SH-SY5Y (cell line): ENCODE results near the gene ATXN7.

ENCODE experiments used
- GATA2 ChIP-seq: IDR thresholded peaks from 2 replicates; pipeline ENCODE4 v1.6.1; 2011; ENCODE audit warnings: mild to moderate bottlenecking, low read depth, low read length
- GATA3 ChIP-seq: IDR thresholded peaks from 2 replicates; pipeline ENCODE4 v1.6.1; 2011; ENCODE audit warnings: low read depth, mild to moderate bottlenecking, low read length, moderate library complexity

Gene ATXN7

GRCh38 chr3:63980830-63981498, 117.3 kb downstream of the ATXN7 start:
- TF ChIP-seq GATA3 (no peak), GATA2 (no peak)

DNA sequence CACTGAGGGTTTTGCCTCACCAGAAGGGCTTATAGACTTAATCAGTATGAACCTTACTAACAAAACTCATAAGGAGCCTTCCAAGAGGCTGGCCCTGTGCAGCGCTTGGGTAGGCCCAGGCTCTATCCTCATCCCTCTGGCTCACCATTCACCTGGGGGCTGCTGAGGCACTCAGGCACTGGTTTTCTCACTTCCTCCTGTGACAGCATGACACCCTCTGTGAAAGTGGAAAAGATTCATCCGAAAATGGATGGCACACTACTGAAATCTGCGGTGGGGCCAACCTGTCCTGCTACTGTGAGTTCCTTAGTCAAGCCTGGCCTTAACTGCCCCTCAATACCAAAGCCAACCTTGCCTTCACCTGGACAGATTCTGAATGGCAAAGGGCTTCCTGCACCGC, 118.3 kb downstream of the ATXN7 start:
- TF ChIP-seq GATA2 = no peak
- no peak for TF ChIP-seq GATA3

GRCh38 chr3:63984391-63984790, 120.7 kb downstream of the ATXN7 start:
- TF ChIP-seq GATA2 = no peak
- no peak for TF ChIP-seq GATA3

- TF ChIP-seq GATA3 (no peak), GATA2 (no peak)
Observed at GRCh38 chr3:63986146-63986545, 122.5 kb downstream of the ATXN7 start.

GRCh38 chr3:63986831-63987230, 123.2 kb downstream of the ATXN7 start:
- TF ChIP-seq GATA3 (no peak), GATA2 (no peak)

DNA sequence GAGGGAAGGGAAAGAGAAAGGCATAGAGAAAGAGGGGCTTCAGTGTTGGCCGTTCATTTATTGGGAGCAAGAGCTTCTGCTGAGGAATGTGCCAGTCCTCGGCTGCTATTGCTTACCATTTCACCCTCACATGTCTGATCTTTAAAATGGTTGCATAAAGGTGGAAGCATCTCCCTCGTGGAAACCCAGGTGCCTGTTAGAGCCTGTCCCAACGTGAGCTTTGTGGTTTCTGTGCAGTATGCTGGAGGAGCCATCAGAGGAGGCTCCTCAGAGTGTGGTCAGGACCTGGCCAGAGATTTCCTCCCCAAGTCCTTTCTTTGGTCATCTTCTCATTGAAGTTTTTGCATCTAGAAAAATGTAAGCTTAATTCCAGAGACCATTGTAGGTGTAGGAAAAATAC, 125.3 kb downstream of the ATXN7 start:
- TF ChIP-seq GATA3 (no peak), GATA2 (no peak)

DNA sequence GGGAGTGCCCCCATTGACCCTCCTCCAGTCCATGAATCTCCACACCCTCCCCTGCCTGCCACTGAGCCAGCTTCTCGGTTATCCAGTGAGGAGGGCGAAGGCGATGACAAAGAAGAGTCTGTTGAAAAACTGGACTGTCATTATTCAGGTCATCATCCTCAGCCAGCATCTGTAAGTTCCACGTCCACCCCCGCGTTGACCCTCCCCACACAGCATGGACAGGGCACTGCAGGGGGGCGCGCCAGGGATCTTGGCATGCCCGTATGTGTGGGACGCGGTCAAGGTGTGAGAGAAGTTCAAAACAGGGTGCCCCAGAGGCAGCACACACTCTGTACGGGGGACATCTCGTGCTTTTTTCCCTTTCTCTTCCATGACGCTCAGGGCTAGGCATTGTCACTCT, 126.5 kb downstream of the ATXN7 start:
- TF ChIP-seq GATA2 (no peak), GATA3 (no peak)

GRCh38 chr3:63990733-63991132, 127.1 kb downstream of the ATXN7 start:
- TF ChIP-seq GATA2 (no peak), GATA3 (no peak)

GRCh38 chr3:63991666-63992065, 128.0 kb downstream of the ATXN7 start:
- no peak for TF ChIP-seq GATA2
- TF ChIP-seq GATA3 = no peak

DNA sequence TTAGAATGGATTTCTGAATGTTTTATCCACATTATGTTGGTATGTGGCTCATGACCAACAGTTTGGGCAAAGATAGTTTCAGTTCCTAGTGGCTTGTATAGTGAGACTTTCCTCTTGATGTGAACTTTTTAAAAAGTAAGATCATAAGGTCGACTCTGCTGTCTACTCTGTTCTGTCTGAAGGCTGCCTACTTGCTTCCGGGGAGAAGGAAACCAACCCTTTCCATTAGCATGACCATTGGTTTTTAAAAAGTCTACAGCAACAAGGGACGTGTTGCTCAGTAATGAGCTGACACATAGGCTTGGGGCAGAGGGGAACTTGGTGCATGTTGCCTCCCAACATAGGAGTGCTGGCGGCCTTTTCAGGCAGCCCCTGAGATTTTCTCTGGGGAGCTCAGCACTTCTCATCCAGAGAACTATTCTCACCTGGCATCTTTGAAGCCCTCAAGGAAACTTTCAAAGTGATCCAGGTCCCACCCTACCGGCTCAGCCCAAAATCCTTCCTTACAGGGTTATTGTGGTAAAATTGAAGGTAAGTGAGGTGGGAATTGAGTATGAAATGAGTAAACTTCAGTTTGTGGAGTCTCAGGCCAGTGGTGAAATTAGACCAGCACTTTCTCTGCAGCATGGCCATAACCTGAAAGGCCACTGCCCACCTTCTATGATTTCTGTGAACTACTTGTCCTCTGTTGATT, 129.0 kb downstream of the ATXN7 start:
- TF ChIP-seq GATA2 (no peak), GATA3 (no peak)

GRCh38 chr3:63993653-63994079, 130.0 kb downstream of the ATXN7 start:
- TF ChIP-seq GATA2 = no peak
- no peak for TF ChIP-seq GATA3

DNA sequence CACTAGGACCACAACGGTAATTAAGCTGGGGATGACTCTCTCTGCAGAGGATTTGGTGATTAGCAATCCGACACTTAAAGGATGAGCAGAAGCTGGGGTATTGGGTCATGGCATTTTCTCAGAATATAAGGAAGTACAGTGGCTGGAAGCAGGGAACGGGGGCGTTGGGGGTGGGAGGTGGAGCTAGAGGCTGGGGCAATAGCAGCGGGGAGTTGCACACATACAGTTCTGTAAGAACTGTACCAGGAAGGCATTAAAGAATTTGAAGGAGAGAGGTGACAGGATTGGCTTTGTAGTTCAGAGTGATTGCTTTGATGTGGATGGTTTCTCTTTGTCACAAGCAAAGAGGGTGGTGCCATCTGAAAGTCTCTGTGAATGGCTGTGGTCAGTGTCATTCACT, 131.4 kb downstream of the ATXN7 start:
- TF ChIP-seq GATA2 (no peak), GATA3 (no peak)

GRCh38 chr3:63998852-63999754, 135.4 kb downstream of the ATXN7 start:
- no peak for TF ChIP-seq GATA3
- TF ChIP-seq GATA2 = no peak

GRCh38 chr3:64000453-64001055, 136.9 kb downstream of the ATXN7 start:
- TF ChIP-seq GATA3 (no peak), GATA2 (no peak)

- TF ChIP-seq GATA2 (no peak), GATA3 (no peak)
Observed at GRCh38 chr3:64002233-64002632, 138.6 kb downstream of the ATXN7 start.
